ENCODE measurements around the gene C4B. TPM values are rescaled to one million over a fixed set of nuclear protein-coding genes. Genes with fewer than 3 reads are reported as not detected.
"Not testable (repeated sequence)": the region's sequence is repeated elsewhere in the genome, so short reads cannot be mapped to it uniquely, and the experiment has no call there.

C4B gene
- total RNA-seq, 1 donor = 9.9 TPM

DNA sequence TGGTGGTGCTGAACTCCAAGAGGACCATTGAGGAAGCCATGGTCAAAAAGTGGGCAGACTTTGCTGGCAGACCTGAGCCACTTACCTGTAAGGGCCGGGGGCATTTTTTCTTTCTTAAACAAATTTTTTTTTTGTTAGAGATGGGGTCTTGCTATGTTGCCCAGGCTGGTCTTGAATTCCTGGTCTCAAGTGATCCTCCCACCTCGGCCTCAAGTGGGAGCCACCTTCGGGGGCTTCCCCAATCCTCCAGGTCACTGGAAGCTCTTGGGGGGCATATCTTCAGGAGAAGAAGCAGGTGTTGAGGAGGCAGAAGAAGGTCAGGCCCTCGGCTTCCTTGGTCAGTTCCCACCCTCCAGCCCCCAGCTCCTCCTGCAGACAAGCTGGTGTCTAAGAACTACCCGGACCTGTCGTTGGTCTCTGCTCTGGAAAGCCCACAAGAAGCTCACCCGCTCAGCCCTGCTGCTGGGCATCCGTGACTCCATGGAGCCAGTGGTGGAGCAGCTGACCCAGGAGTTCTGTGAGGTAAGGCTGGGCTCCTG lies 8.5 kb upstream of the C4B start:
- not testable (repeated sequence) for DNase-seq (ENCODE audit: low read depth); H3K4me3 ChIP-seq (ENCODE audit: low read depth, low read length)

DNA sequence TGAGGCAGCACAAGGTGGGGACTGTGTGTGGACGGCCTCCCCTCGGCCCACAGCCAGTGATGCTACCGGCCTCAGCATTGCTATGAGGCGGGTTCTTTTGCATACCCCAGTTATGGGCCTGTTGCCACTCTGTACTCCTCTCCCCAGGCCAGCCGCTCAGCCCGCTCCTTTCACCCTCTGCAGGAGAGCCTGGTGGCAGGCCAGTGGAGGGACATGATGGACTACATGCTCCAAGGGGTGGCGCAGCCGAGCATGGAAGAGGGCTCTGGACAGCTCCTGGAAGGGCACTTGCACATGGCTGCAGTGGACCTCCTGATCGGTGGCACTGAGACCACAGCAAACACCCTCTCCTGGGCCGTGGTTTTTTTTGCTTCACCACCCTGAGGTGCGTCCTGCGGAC lies 7.5 kb upstream of the C4B start:
- not testable (repeated sequence) for DNase-seq (ENCODE audit: low read depth); H3K4me3 ChIP-seq (ENCODE audit: low read depth, low read length)

DNA sequence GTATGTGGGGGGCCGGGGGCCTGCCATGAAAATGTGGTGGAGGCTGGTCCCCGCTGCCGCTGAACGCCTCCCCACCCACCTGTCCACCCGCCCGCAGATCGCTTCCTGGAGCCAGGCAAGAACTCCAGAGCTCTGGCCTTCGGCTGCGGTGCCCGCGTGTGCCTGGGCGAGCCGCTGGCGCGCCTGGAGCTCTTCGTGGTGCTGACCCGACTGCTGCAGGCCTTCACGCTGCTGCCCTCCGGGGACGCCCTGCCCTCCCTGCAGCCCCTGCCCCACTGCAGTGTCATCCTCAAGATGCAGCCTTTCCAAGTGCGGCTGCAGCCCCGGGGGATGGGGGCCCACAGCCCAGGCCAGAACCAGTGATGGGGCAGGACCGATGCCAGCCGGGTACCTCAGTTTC lies 6.6 kb upstream of the C4B start:
- DNase-seq (ENCODE audit: low read depth); H3K4me3 ChIP-seq (ENCODE audit: low read depth, low read length): not testable (repeated sequence)

DNA sequence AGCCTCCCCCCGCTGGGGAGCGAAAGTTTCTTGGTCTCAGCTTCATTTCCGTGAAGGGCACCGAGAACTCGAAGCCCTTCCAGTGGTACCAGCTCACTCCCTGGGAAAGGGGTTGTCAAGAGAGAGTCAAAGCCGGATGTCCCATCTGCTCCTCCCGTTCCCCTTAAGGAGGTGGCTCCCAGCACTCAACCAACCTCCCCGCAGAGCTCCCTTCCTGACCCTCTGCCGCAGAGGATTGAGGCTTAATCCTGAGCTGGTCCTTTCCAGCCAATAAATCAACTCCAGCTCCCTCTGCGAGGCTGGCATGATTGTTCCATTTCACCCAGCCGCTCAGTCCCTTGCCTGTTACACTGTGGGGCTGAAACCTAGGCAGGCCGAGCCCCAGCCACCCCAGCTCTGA lies 6.0 kb upstream of the C4B start:
- H3K4me3 ChIP-seq (ENCODE audit: low read depth, low read length) = not testable (repeated sequence)
- DNase-seq (ENCODE audit: low read depth) = peak; percentile 5

DNA sequence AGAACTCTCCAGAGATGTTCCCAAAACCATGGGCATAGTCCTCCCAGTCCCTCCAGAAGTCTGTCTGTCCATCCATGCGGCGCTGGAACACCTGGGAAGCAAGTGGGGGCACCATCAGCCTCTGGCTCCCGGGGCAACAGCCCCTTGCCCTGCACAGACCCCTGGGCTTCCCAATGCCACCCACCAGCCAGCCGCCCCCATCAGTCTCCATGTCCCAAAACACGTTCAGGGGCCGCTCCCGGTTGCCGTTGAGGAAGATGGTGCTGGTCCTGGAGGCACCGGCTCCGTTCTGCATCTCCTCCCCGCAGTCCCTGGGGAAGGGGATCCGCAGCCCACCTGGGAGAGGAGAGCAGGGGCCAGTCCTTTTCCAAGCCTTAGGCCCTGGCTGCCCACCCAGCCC lies 5.1 kb upstream of the C4B start:
- not testable (repeated sequence) for H3K4me3 ChIP-seq (ENCODE audit: low read depth, low read length); DNase-seq (ENCODE audit: low read depth)

DNA sequence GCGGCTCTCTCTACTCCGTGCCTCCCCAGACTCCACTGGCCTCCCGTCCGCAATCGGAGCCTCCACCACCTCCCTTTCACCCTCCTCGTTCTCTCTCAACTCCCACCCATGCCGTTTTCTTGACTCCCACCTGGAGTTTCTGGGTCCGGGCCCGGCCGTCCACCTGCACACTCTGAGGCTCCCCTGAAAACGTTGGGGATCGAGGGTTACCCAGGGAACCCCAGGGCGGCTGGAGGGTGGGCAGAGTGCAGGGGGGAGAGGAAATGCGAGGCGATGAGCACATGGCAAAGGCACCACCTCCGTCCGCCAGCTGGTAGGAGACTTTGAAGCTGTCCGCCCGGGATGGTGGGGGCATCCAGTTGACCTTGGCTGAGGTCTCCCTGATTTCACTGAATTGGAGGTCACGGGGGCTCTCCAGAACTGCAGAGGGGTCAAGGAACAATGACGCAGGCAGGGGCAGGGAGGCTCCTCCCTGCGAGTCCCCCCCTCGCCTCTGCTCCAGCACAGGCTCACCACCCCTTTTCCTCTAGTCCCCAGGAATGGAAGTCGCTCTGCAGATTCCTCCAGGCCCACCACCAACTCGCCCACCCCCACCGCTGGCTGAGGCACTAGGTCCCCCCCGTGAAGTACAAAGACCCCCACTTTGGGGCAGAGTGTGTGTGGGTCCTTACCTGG lies 3.6 kb upstream of the C4B start:
- H3K4me3 ChIP-seq (ENCODE audit: low read depth, low read length); DNase-seq (ENCODE audit: low read depth): not testable (repeated sequence)

DNA sequence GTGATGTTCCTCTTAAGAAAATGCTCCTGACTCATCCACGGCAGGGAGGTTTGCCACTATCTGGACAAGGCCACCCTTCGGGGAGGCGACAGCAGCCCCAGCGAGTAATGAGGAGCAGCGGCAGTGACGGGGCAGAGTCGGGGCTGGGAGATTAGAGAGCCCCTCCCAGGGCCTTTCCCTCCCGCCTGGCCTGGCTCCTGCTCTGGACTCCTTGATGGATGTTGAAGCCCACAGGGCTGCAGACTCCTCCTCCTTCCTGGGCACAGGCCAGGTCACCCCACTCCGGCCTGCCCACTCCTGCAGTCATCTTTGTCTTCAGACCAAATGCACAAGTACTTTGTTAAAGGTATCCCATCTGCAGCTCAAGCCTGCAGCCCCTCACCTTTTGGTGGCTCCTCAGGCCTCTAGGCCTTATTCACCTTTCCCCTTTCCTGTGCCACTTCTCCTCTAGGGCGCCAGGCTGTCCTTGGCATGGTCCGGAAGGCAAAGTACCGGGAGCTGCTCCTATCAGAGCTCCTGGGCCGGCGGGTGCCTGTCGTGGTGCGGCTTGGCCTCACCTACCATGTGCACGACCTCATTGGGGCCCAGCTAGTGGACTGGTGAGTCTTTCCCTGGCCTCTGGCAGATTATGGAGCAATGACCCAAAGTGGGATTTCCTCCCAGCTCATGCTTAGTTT lies 1.5 kb upstream of the C4B start:
- not testable (repeated sequence) for DNase-seq (ENCODE audit: low read depth); H3K4me3 ChIP-seq (ENCODE audit: low read depth, low read length)

DNA sequence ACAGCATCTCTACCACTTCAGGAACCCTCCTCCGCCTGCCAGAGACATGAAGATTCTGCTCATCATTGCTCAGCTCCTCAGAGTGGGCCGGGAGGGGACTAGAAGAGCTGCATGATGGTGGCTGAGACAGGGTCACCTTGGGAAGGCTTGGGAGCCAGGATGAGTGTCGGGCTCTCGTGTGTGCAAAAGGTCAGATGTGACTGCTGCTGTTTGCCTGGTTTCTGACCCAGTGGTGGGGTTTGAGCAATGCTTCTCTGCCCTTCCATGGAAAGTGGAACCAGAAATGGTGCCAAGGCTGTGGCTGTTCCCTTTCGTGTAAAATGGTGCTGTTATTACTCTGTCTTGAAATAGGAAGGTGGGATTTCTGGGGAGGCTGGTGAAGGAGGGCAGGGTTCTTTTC lies 857 bp upstream of the C4B start:
- H3K4me3 ChIP-seq (ENCODE audit: low read depth, low read length) = not testable (repeated sequence)

DNA sequence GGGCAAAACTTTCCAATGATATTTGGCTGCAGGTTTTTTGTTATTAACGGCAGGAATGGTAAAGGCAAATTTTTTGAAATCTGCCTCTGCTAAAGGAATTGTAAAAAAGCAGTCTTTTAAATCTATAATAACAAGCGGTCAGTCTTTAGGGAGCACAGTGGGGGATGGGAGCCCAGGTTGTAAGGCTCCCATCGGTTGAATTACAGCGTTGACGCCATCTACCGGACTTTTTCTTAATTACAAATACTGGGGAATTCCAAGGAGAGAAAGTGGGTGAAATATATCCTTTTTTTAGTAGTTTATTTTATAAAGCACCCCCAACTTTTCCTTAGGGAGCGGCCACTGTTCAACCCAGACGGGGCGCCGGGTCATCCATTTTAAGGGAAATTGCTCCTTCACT lies 7.5 kb downstream of the C4B start:
- H3K4me3 ChIP-seq (ENCODE audit: low read depth, low read length); DNase-seq (ENCODE audit: low read depth): not testable (repeated sequence)

More for the DNA sequence above, 857 bp upstream of the C4B start:
- not testable (repeated sequence) for DNase-seq (ENCODE audit: low read depth)

DNA sequence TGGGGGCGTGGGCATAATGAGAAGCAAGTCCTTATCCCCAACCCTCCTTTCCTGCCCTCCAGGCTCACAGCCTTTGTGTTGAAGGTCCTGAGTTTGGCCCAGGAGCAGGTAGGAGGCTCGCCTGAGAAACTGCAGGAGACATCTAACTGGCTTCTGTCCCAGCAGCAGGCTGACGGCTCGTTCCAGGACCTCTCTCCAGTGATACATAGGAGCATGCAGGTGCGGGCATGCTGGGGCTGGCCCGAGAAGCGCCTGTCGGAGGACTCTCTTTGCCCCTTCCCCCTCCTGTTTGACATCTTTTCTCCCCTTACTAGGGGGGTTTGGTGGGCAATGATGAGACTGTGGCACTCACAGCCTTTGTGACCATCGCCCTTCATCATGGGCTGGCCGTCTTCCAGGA lies 14.0 kb downstream of the C4B start:
- DNase-seq (ENCODE audit: low read depth); H3K4me3 ChIP-seq (ENCODE audit: low read depth, low read length): not testable (repeated sequence)

DNA sequence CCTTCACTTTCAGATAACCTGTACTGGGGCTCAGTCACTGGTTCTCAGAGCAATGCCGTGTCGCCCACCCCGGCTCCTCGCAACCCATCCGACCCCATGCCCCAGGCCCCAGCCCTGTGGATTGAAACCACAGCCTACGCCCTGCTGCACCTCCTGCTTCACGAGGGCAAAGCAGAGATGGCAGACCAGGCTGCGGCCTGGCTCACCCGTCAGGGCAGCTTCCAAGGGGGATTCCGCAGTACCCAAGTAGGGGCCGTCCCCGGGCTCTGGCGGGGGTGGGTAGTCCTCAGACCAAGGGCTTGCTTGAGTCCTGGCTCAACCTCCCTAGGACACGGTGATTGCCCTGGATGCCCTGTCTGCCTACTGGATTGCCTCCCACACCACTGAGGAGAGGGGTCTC lies 15.0 kb downstream of the C4B start:
- not testable (repeated sequence) for H3K4me3 ChIP-seq (ENCODE audit: low read depth, low read length); DNase-seq (ENCODE audit: low read depth)

DNA sequence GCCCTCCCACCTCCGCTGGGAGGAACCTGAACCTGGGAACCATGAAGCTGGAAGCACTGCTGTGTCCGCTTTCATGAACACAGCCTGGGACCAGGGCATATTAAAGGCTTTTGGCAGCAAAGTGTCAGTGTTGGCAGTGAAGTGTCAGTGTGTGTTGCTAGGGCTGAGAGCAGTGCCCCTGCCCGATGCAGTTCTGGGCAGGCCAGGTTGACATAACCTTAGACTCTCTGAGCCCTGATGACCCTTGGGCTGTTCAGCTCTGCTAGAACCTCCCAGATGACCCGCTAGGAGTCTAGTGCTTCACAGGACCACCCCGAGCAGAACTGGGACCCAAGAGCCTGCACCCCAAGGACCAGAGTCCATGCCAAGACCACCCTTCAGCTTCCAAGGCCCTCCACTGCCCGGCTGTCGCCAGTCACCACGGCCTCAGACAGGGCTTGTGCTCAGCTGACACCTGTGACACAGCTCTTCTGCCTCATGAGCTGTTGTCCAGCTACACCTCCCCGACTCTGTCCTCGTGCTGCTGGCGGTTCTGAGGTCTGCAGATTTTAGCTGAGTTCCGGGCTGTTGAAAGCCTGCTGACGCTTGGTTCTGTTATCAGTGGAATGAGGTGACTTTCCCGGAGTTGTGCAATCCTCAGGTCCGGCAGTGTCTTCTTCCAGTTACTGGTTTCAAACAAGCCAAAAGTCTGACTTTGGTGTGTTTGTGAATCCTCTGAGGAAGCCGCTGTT lies 20.9 kb downstream of the C4B start:
- not testable (repeated sequence) for DNase-seq (ENCODE audit: low read depth); H3K4me3 ChIP-seq (ENCODE audit: low read depth, low read length)

DNA sequence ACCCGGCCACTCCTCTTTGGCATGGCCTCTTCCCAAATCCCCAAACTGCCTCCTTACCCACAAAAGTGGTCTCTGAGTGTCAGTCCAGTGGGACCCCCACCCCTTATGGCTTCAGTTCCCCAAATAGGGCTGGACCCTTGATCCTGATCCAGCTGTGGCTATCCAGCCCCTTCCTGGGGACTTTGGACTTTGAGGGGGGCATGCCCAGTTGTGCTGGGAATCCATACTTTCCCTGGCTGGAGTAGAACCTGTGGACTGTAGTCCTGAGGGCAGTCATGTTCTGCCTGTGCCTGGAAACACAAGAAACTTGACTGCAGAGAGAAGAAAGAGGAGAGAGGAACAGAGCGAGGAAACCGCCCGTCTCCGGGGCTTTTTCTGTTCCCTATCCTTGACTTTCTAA lies 22.5 kb downstream of the C4B start:
- DNase-seq (ENCODE audit: low read depth); H3K4me3 ChIP-seq (ENCODE audit: low read depth, low read length): not testable (repeated sequence)

DNA sequence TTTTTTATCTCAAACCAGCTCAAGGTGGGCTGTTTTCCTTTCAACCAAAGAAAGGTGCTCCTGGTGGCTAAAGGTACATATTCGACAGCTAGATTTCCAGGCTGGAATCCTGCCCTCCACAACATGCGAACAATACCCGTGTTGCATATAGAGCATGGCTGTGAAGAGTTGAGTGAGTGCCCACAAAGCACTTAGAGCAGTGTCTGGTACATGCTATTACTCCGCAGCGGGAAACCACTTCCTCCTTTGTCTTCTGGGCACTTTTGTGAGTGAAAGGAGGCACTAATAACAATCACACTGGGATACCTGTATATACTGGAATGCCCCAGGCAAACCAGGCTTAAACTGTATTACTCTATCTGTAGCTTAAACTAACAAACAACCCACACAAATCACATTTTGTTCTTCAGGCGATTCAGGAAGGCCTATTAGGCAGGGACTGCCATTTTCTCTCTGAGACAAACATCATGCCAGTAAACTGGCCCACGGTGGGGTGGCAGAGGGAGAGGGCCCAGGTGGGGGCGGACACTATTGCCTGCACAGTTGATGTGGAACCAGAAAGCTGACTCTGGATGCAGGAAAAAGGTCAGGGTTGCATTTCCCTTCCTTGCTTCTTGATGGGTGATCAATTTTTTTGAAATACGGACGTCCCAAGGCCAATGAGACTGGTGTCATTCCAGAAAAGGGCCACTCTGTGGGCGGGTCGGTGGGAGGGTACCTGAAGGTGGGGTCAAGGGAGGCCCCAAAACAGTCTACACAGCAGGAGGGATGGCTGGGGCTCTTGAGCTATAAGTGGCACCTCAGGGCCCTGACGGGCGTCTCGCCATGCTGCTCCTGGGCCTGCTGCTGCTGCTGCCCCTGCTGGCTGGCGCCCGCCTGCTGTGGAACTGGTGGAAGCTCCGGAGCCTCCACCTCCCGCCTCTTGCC lies 23.3 kb downstream of the C4B start, which contains the start of gene CYP21A2:
Gene CYP21A2, plus strand, starts transcription at position 818 of the 927 bp plus-strand sequence. Its CDS starts 8 bp downstream, at position 826.
- not testable (repeated sequence) for DNase-seq (ENCODE audit: low read depth); H3K4me3 ChIP-seq (ENCODE audit: low read depth, low read length)

DNA sequence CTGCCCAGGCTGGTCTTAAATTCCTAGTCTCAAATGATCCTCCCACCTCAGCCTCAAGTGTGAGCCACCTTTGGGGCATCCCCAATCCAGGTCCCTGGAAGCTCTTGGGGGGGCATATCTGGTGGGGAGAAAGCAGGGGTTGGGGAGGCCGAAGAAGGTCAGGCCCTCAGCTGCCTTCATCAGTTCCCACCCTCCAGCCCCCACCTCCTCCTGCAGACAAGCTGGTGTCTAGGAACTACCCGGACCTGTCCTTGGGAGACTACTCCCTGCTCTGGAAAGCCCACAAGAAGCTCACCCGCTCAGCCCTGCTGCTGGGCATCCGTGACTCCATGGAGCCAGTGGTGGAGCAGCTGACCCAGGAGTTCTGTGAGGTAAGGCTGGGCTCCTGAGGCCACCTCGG lies 24.3 kb downstream of the C4B start:
- not testable (repeated sequence) for DNase-seq (ENCODE audit: low read depth); H3K4me3 ChIP-seq (ENCODE audit: low read depth, low read length)

DNA sequence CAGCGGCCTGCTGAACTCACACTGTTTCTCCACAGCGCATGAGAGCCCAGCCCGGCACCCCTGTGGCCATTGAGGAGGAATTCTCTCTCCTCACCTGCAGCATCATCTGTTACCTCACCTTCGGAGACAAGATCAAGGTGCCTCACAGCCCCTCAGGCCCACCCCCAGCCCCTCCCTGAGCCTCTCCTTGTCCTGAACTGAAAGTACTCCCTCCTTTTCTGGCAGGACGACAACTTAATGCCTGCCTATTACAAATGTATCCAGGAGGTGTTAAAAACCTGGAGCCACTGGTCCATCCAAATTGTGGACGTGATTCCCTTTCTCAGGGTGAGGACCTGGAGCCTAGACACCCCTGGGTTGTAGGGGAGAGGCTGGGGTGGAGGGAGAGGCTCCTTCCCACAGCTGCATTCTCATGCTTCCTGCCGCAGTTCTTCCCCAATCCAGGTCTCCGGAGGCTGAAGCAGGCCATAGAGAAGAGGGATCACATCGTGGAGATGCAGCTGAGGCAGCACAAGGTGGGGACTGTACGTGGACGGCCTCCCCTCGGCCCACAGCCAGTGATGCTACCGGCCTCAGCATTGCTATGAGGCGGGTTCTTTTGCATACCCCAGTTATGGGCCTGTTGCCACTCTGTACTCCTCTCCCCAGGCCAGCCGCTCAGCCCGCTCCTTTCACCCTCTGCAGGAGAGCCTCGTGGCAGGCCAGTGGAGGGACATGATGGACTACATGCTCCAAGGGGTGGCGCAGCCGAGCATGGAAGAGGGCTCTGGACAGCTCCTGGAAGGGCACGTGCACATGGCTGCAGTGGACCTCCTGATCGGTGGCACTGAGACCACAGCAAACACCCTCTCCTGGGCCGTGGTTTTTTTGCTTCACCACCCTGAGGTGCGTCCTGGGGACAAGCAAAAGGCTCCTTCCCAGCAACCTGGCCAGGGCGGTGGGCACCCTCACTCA lies 25.0 kb downstream of the C4B start:
- not testable (repeated sequence) for DNase-seq (ENCODE audit: low read depth); H3K4me3 ChIP-seq (ENCODE audit: low read depth, low read length)

DNA sequence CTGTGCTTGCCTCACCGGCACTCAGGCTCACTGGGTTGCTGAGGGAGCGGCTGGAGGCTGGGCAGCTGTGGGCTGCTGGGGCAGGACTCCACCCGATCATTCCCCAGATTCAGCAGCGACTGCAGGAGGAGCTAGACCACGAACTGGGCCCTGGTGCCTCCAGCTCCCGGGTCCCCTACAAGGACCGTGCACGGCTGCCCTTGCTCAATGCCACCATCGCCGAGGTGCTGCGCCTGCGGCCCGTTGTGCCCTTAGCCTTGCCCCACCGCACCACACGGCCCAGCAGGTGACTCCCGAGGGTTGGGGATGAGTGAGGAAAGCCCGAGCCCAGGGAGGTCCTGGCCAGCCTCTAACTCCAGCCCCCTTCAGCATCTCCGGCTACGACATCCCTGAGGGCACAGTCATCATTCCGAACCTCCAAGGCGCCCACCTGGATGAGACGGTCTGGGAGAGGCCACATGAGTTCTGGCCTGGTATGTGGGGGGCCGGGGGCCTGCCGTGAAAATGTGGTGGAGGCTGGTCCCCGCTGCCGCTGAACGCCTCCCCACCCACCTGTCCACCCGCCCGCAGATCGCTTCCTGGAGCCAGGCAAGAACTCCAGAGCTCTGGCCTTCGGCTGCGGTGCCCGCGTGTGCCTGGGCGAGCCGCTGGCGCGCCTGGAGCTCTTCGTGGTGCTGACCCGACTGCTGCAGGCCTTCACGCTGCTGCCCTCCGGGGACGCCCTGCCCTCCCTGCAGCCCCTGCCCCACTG lies 25.9 kb downstream of the C4B start:
- H3K4me3 ChIP-seq (ENCODE audit: low read depth, low read length); DNase-seq (ENCODE audit: low read depth): not testable (repeated sequence)

All from fibroblast of villous mesenchyme (primary cell).